Activated CD4-positive, CD25-positive, alpha-beta regulatory T cell treated with anti-CD3 and anti-CD28 coated beads, Interleukin-2, amount 50 U/mL, for 72 hours (primary cell): ENCODE measurements around the gene NOXA1.
"Not testable (repeated sequence)": the region's sequence is repeated elsewhere in the genome, so short reads cannot be mapped to it uniquely, and the experiment has no call there.

Experiments used
- DNase-seq: peaks from one replicate; pipeline ENCODE4 v3.0.0; 2021

The NOXA1 gene

GRCh38 chr9:137406085-137406760 lies 17.0 kb upstream of the NOXA1 start:
- DNase-seq = no peak

DNA sequence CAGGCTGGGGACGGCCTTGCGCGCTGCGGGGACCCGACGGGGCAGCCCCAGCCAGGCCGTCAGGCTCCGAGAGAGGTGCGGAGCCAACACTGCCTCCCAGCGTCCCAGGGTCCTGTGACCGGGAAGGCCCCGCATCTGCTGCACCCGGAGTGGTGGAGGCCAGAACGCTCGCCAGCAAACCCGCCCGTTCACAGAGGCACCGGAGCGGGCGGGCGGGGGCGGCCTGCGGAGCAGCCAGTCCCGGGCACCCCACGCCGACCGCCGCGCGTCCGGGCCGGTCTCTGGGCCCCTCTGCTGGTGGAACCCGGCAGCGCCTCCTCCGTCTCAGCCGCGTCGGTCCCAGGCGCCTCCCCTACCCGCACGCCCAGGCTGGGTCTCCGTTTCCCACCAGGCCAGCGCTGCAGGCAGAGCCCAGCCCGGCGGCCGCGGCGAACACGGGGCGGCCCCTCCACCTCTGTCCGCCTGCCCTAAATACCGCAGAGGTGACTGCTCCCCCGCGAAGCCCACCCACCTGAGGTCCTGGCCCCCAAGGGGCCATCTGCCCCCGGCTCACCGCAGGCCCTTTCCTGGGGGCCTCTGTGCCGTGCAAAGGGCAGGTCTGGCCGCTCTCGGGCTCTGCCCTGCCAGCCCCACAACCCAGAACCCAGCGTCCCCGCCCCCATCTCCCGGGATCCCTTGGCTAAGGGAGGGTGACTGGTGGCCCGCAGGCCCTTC lies 16.2 kb upstream of the NOXA1 start:
- peak; percentile 80 for DNase-seq

DNA sequence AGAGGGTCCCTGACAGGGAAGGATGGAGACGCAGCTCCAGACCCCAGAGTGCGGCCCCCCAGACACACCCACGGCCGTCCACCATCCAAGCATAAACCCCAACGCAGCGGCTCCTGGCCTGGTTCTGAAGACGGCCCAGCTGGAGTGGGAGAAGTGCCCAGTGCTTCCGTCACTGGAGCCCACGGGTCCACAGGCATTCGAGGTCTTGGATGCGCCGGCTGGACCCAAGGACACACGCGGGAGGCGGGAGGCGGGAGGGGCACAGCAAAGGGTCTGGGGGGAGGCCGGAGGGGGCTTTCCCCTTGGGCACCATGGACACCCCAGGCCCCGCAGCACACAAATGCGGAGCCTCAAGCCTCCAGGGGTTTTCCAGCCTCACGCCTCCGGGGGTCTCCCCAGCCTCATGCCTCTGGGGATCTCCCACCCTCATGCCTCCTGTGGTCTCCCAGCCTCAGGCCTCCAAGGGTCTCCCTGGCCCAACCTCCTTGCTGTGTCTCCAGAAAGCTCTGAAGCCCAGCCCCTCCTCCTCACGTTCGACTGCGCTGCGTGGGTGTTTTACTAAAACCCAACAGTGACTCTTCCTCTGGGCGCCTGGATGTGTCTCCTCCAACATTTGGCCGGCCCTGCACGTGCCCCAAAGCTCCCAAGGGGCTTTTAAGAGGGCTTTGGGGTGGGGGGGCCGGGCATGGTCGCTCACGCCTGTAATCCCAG lies 15.4 kb upstream of the NOXA1 start:
- no peak for DNase-seq

GRCh38 chr9:137408651-137409405 lies 14.4 kb upstream of the NOXA1 start:
- no peak for DNase-seq

- DNase-seq = no peak
These were observed 13.7 kb upstream of the NOXA1 start for GRCh38 chr9:137409515-137409914.

- not testable (repeated sequence) for DNase-seq
These were observed 12.8 kb upstream of the NOXA1 start for GRCh38 chr9:137410236-137410890.

DNA sequence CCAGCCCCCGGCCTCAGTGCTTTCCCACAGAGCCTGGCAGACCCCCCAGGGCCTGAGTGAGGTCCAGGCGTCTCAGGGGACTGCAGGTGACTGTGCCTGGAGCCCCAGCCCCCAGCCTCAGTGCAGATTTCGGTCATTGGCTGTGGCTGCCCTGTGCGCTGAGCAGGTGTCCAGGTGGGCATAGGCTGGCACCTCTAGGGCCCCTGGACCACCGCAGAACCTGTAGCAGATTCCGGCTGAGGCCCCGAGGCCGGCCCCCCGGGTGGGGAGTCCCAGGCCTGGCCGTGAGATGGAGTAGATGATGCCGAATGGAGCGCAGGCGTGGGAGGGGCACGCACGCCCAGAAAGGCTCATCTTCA lies 12.3 kb upstream of the NOXA1 start:
- DNase-seq = no peak

DNA sequence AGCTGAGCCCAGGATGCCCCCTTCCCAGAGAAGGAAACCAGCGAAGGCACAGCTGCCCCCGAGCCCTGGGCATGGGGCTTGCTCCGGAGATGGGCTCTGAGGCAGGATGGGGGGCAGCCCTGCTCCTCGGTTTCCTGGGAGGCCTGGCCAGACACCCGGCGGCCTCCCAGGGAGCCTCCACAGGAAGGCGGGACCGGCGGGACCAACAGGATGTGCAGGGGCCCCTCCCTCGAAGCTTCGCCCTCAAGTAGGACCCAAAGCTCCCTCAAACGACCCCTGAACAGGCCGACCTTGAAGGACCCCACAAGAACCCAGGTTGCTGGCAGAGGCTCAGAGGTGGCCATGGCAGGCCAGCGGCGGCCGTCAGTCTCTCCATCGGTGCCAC lies 11.9 kb upstream of the NOXA1 start:
- no peak for DNase-seq

DNA sequence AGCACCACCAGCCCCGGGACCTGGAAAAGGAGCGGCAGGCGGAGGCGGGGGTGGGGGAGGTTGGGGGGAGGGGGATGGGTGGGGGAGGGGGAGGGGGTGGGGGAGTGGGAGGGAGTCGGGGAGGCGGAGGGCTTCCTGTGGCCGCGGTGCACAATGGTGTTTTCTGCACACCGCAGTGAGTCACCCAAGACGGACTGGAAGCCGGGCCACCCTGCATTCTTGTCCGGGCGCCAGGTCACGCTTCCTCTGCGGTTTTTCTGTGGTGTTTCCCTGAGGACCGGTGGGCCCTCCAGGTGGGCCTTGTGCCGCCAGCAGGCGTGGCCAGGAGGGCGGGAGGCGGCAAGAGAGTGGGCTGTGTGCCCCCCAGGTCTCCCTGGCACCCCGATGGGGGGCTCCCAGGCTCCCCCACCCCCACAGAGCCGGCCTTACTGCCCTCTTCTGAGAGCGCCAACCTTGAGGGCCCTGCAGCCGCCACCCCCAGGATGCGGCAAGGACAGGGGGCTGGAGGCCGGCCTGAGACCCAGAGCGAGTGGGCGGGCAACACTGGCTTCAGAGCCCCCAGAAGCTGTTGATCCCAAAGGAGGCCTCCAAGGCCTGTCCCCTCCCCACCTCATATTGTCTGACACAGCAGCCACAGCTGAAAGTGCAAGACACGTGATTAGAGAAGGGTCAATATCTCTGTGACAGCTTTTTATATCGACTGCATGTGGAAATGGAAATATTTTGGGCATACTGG lies 11.4 kb upstream of the NOXA1 start:
- DNase-seq = peak; percentile 61

GRCh38 chr9:137412431-137412830 lies 10.8 kb upstream of the NOXA1 start:
- DNase-seq = no peak

- no peak for DNase-seq
These were observed 7.7 kb upstream of the NOXA1 start for GRCh38 chr9:137415451-137415850.

- no peak for DNase-seq
These were observed 7.1 kb upstream of the NOXA1 start for GRCh38 chr9:137416006-137416562.

DNA sequence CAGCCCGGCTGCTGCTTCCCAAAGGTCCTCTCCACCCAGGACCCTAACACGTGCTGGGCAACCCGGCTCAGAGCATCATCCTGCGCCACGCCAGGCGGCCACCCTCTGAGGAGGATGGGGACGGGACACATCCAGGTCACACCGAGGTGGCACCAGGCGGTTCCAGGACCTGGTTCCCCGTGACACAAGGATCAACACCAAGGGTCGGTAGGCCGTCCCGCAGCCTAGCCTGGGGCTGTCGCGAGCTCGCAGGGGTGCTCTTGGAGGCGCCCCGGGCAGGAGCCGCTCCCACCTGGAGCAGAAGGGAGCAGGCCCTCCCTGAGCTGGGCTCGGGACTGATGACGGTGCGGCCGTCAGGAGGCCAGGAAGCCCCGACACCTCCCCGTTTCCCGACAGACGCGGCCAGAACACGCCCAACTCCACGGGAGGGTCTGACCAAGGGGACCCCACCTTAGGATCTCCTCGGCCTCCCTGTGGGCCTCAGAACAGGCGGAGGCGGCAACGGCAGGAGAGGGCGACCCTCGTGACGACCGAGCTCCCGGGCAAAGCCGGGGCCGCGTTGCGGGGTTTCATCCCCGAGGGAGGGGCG lies 6.5 kb upstream of the NOXA1 start:
- DNase-seq = no peak

DNA sequence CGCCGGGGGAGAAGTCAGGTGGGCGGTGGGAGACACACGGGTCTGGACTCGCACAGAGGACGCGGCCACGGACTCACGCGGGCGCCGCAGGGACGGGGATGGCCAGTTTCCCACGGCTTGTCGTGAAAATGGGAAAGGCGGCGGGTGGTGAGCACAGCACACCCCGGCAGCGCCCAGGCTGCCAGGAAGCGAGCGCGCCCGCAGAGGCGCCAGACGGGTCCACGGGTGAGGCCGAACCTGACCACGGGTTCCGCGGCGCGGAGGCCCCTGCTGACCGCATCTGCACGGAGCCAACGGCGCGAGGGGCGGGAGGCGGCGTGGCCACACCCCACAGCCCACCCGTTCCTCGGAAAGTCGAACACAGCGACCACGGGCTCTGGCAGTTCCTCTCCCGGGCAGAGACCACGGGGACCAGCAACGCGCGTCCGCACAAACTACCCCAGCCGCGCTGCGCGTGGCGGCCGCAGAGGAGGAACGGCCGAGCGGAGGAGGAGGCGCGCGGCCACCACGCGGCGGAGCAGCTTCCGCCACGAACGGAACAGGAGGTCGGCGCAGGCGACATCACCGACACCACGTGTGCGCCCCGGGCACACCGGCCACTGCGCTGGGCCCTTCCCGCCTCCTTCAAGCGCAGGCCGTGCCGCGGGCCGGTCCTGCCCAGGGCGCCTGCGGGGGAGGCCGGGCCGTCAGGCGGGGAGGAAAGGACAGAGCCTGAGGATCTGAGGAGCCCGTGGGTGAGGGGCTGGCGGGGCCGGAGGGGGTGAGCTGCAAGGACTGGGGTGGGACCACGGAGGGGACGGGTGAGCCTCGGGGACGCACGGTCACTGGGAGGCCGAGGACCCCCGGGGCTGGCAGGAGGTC lies 5.8 kb upstream of the NOXA1 start:
- no peak for DNase-seq

GRCh38 chr9:137421838-137422603 lies 1.2 kb upstream of the NOXA1 start:
- DNase-seq = no peak

DNA sequence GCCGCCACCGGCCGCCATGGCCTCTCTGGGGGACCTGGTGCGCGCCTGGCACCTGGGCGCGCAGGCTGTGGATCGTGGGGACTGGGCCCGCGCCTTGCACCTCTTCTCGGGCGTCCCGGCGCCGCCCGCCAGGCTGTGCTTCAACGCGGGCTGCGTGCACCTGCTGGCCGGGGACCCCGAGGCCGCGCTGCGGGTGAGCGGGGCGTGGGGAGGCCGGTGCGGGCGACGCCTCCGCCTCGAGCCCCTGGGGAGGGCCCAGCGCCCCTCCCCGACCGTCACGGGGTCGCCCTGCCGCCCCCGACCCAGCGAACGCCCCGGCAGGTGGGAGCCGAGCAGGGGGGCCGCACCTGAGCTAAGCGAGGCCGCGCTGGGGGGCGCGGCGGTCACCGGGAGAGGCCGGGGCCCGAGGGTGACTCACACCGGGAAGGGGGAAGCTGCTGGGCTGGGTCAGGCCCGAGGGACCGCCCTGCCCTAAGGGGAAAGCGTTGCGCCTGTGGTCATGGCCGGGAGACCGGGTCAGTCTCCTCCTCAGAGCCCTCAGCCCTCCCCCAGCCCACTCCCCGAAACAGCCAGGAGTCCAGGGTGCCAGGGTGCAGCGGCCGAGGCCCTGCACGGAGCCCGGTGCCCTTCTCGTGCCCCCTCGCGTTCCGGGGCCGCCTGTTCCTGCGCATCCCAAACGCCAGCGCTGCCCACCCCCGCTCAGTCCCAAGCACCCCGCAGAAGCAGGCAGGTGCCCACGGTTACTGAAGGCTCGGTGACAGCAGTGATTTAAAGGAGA lies 510 bp downstream of the NOXA1 start:
- no peak for DNase-seq

GRCh38 chr9:137426018-137426681 lies 3.0 kb downstream of the NOXA1 start:
- no peak for DNase-seq
